Nephron progenitor cell (in vitro differentiated cells): ENCODE data around the gene TNIP1.

Experiments
- DNase-seq: peaks from one replicate; pipeline ENCODE4 v3.0.0; 2021
- H3K27ac Mint-ChIP-seq: 2 replicates; pipeline ENCODE4 v1.8.0; 2021; ENCODE audit warnings: mild to moderate bottlenecking, moderate library complexity, mixed read lengths
- H3K27me3 Mint-ChIP-seq: 2 replicates; pipeline ENCODE4 v1.8.0; 2021; ENCODE audit warnings: mild to moderate bottlenecking, low read depth, mixed read lengths; ENCODE audit not compliant: poor library complexity
- H3K36me3 Mint-ChIP-seq: 2 replicates; pipeline ENCODE4 v1.8.0; 2021; ENCODE audit warnings: low read depth, mixed read lengths
- H3K4me1 Mint-ChIP-seq: 2 replicates; pipeline ENCODE4 v1.8.0; 2021; ENCODE audit warnings: mixed read lengths
- H3K4me3 Mint-ChIP-seq: 2 replicates; pipeline ENCODE4 v1.8.0; 2021; ENCODE audit warnings: mild to moderate bottlenecking, moderate library complexity, mixed read lengths
- H3K9me3 Mint-ChIP-seq: 2 replicates; pipeline ENCODE4 v1.8.0; 2021; ENCODE audit warnings: mild to moderate bottlenecking, moderate library complexity, mixed read lengths
- TF ChIP-seq, protein P1 (sequence below): fragments of 200-600 bp; sonication (generic); IDR thresholded peaks from 2 replicates; pipeline ENCODE4 v1.5.0; 2021; ENCODE audit warnings: antibody characterized with exemption

The TNIP1 gene

GRCh38 chr5:151003503-151003860, 77.4 kb downstream of the TNIP1 start:
- no peak for DNase-seq
- Mint-ChIP-seq H3K4me3 (no peak overlapping the region), H3K36me3 (no peaks in the 10 kb centered on the region), H3K4me1 (peaks cover 58% of the 10 kb centered on the region), H3K9me3 (no peaks in the 10 kb centered on the region), H3K27ac (peak overlapping the region; percentile 46), H3K27me3 (peaks cover 8% of the 10 kb centered on the region)
- TF ChIP-seq, protein P1, sequence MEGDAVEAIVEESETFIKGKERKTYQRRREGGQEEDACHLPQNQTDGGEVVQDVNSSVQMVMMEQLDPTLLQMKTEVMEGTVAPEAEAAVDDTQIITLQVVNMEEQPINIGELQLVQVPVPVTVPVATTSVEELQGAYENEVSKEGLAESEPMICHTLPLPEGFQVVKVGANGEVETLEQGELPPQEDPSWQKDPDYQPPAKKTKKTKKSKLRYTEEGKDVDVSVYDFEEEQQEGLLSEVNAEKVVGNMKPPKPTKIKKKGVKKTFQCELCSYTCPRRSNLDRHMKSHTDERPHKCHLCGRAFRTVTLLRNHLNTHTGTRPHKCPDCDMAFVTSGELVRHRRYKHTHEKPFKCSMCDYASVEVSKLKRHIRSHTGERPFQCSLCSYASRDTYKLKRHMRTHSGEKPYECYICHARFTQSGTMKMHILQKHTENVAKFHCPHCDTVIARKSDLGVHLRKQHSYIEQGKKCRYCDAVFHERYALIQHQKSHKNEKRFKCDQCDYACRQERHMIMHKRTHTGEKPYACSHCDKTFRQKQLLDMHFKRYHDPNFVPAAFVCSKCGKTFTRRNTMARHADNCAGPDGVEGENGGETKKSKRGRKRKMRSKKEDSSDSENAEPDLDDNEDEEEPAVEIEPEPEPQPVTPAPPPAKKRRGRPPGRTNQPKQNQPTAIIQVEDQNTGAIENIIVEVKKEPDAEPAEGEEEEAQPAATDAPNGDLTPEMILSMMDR, result no peak

GRCh38 chr5:151002681-151003502, 77.9 kb downstream of the TNIP1 start:
- TF ChIP-seq, protein P1, result no peak
- peaks cover 8% of the 10 kb centered on the region for H3K27me3 Mint-ChIP-seq
- no peak overlapping the region for H3K4me3 Mint-ChIP-seq
- no peaks in the 10 kb centered on the region for H3K36me3 Mint-ChIP-seq
- no peak for DNase-seq
- peaks cover 52% of the 10 kb centered on the region for H3K4me1 Mint-ChIP-seq
- peaks cover under 1% of the 10 kb centered on the region for H3K9me3 Mint-ChIP-seq
- peak overlapping the region; percentile 46 for H3K27ac Mint-ChIP-seq

- peaks cover 46% of the 10 kb centered on the region for H3K4me1 Mint-ChIP-seq
- no peak for DNase-seq
- peaks cover 7% of the 10 kb centered on the region for H3K9me3 Mint-ChIP-seq
- peaks cover 5% of the 10 kb centered on the region for H3K36me3 Mint-ChIP-seq
- TF ChIP-seq, protein P1, result no peak
- no peak overlapping the region for H3K27ac Mint-ChIP-seq
- no peak overlapping the region for H3K4me3 Mint-ChIP-seq
- H3K27me3 Mint-ChIP-seq, result peaks cover 8% of the 10 kb centered on the region
Observed at GRCh38 chr5:151002250-151002649, 78.6 kb downstream of the TNIP1 start.

DNA sequence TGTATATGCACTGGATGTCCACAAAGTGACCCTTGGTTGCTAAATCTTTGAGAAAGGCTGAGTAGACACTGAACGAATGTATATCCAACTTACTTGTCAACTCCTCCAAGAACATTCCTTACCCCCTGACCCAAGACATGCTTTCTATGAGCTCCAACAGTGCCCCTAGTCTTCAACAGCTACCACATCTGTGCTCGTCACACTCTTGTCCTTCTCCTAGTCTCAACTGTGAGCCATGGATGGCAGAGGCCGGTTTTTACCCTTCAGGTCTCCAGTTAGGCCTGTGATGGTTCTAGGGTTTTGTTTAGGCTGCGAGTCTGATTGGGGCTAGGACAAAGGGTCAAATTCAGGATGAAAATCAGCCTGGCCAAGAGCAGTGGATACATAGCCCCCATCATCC, 79.4 kb downstream of the TNIP1 start:
- H3K27me3 Mint-ChIP-seq, result peaks cover 8% of the 10 kb centered on the region
- no peak for DNase-seq
- H3K4me1 Mint-ChIP-seq, result peaks cover 38% of the 10 kb centered on the region
- no peak overlapping the region for H3K27ac Mint-ChIP-seq
- no peak overlapping the region for H3K4me3 Mint-ChIP-seq
- TF ChIP-seq, protein P1, result no peak
- H3K9me3 Mint-ChIP-seq, result peaks cover 12% of the 10 kb centered on the region
- H3K36me3 Mint-ChIP-seq, result peaks cover 5% of the 10 kb centered on the region

GRCh38 chr5:150999704-151000442, 81.0 kb downstream of the TNIP1 start:
- Mint-ChIP-seq H3K36me3 (peaks cover 5% of the 10 kb centered on the region), H3K27me3 (peaks cover 4% of the 10 kb centered on the region), H3K27ac (no peak overlapping the region), H3K9me3 (peaks cover 19% of the 10 kb centered on the region), H3K4me3 (no peak overlapping the region), H3K4me1 (peaks cover 22% of the 10 kb centered on the region)
- no peak for DNase-seq
- TF ChIP-seq, protein P1, result no peak
